GM12892 (cell line): Measurements from ENCODE around the gene UNC13A.

ENCODE experiments used
- POLR2AphosphoS5 ChIP-seq: IDR thresholded peaks from 2 replicates; pipeline ENCODE4 v1.6.1; 2011; ENCODE audit warnings: low read depth, low read length, control low read depth
- TAF1 ChIP-seq: IDR thresholded peaks from 2 replicates; pipeline ENCODE4 v1.6.1; 2011; ENCODE audit warnings: low read depth, mild to moderate bottlenecking, control low read depth, low read length, borderline replicate concordance

DNA sequence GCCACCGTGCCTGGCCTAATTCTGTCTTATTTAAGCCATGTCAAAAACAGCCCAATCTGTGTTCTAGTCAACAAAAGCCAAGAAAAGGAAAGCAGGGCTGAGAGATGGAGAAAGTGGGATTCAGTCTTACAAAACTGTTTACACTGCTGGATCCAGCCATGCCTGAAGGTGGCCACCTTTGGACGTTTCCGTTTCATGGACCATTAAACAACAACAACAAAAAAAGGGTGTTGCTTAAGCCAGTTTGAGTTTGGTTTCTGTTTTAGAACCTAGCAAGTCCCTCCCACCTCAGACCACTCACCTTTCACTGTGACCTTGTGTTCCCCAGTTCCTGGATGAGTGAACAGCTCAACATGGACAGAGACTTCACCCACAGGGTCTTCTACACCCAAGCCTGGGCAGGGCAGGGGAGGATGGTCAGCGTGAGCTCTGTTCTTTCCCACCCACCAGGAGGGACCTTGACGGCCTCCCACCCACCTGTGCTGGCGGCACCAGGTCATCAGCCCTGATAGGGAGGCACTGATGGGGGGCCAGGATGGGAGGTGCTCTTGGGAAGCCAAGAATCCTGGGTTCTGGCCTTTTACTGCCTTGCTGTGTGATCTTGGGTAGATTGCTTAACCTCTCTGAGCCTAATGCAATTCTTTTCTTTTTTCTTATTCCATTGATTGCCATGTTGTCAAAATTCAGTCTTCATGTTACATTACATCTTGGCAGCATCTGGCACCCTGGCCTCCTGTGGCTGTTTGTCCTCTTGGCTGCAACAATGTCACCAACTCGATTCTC is 76.5 kb downstream of the UNC13A start:
- TF ChIP-seq POLR2AphosphoS5 (no peak), TAF1 (no peak)
